H9 (cell line): ENCODE results near the gene BOD1. TPM values are rescaled to one million over a fixed set of nuclear protein-coding genes. Genes with fewer than 3 reads are reported as not detected.
A peak's percentile ranks its signal among the peaks of the same experiment; 100 is the strongest.

Experiments
- DNase-seq: peaks from one replicate; pipeline ENCODE4 v3.0.0-alpha.2; 2017
- H2AFZ ChIP-seq: one replicate; pipeline ENCODE4 v1.6.1; 2013; ENCODE audit warnings: mild to moderate bottlenecking, low read length, control low read depth, moderate library complexity
- H2AK5ac ChIP-seq: 2 replicates; pipeline ENCODE4 v1.6.1; 2013; ENCODE audit warnings: low read length, control low read depth, mixed read lengths; ENCODE audit not compliant: insufficient read length
- H2BK120ac ChIP-seq: one replicate; pipeline ENCODE4 v1.6.1; 2013; ENCODE audit warnings: low read depth, mild to moderate bottlenecking, low read length, control low read depth, inconsistent platforms; ENCODE audit not compliant: poor library complexity, severe bottlenecking
- H2BK12ac ChIP-seq: 2 replicates; pipeline ENCODE4 v1.6.1; 2013; ENCODE audit warnings: low read length, control low read depth, mixed read lengths, low read depth; ENCODE audit not compliant: insufficient read length
- H2BK15ac ChIP-seq: 2 replicates; pipeline ENCODE4 v1.6.1; 2013; ENCODE audit warnings: low read depth, low read length, control low read depth
- H2BK20ac ChIP-seq: one replicate; pipeline ENCODE4 v1.6.1; 2013; ENCODE audit warnings: low read depth, mild to moderate bottlenecking, low read length, control low read depth, inconsistent platforms; ENCODE audit not compliant: poor library complexity, severe bottlenecking
- H2BK5ac ChIP-seq: 2 replicates; pipeline ENCODE4 v1.6.1; 2013; ENCODE audit warnings: low read length, control low read depth, mixed read lengths; ENCODE audit not compliant: insufficient read length
- H3K14ac ChIP-seq: 2 replicates; pipeline ENCODE4 v1.6.1; 2013; ENCODE audit warnings: low read length, control low read depth; ENCODE audit not compliant: insufficient read depth
- H3K18ac ChIP-seq: 2 replicates; pipeline ENCODE4 v1.6.1; 2013; ENCODE audit warnings: low read depth, mild to moderate bottlenecking, mixed read lengths, low read length, control low read depth; ENCODE audit not compliant: insufficient read length
- H3K23ac ChIP-seq: 2 replicates; pipeline ENCODE4 v1.6.1; 2013; ENCODE audit warnings: low read length, control low read depth, mixed read lengths, low read depth; ENCODE audit not compliant: insufficient read length
- H3K23me2 ChIP-seq: 2 replicates; pipeline ENCODE4 v1.6.1; 2013; ENCODE audit warnings: low read depth, mild to moderate bottlenecking, mixed read lengths, low read length, control low read depth; ENCODE audit not compliant: insufficient read length, poor library complexity, severe bottlenecking
- H3K27ac ChIP-seq: 2 replicates; pipeline ENCODE4 v1.5.1; 2013; ENCODE audit warnings: low read length, control low read depth, mixed read lengths, low read depth; ENCODE audit not compliant: insufficient read length
- H3K27me3 ChIP-seq: 2 replicates; pipeline ENCODE4 v1.6.1; 2013; ENCODE audit warnings: low read length, control low read depth, inconsistent platforms; ENCODE audit not compliant: insufficient read depth
- H3K4ac ChIP-seq: 2 replicates; pipeline ENCODE4 v1.6.1; 2013; ENCODE audit warnings: low read depth, mild to moderate bottlenecking, control low read depth, inconsistent platforms, low read length, moderate library complexity
- H3K4me1 ChIP-seq: 2 replicates; pipeline ENCODE4 v1.6.1; 2013; ENCODE audit warnings: low read length, control low read depth, inconsistent platforms; ENCODE audit not compliant: insufficient read depth
- H3K4me2 ChIP-seq: 2 replicates; pipeline ENCODE4 v1.6.1; 2013; ENCODE audit warnings: low read length, control low read depth, mixed read lengths; ENCODE audit not compliant: insufficient read length, insufficient read depth
- H3K56ac ChIP-seq: 2 replicates; pipeline ENCODE4 v1.6.1; 2013; ENCODE audit warnings: low read depth, mild to moderate bottlenecking, mixed read lengths, low read length, control low read depth; ENCODE audit not compliant: insufficient read length
- H3K79me1 ChIP-seq: 2 replicates; pipeline ENCODE4 v1.6.1; 2013; ENCODE audit warnings: low read depth, mild to moderate bottlenecking, moderate library complexity, low read length, control low read depth, inconsistent platforms; ENCODE audit not compliant: insufficient read depth, poor library complexity, severe bottlenecking
- H3K79me2 ChIP-seq: 2 replicates; pipeline ENCODE4 v1.6.1; 2013; ENCODE audit warnings: low read length, control low read depth, inconsistent platforms; ENCODE audit not compliant: insufficient read depth
- H3K9ac ChIP-seq: 2 replicates; pipeline ENCODE4 v1.6.1; 2013; ENCODE audit warnings: low read length, control low read depth, mixed read lengths; ENCODE audit not compliant: insufficient read length; ENCODE audit errors: extremely low read depth
- H3K9me3 ChIP-seq: one replicate; pipeline ENCODE4 v1.6.1; 2013; ENCODE audit warnings: low read depth, low read length, inconsistent platforms; ENCODE audit not compliant: control insufficient read depth
- H3T11ph ChIP-seq: one replicate; pipeline ENCODE4 v1.6.1; 2013; ENCODE audit warnings: mild to moderate bottlenecking, low read length, control low read depth, inconsistent platforms
- H4K20me1 ChIP-seq: one replicate; pipeline ENCODE4 v1.6.1; 2013; ENCODE audit not compliant: control insufficient read depth, insufficient read length, insufficient read depth
- H4K5ac ChIP-seq: 2 replicates; pipeline ENCODE4 v1.6.1; 2013; ENCODE audit warnings: low read depth, mild to moderate bottlenecking, mixed read lengths, low read length, control low read depth; ENCODE audit not compliant: insufficient read length
- H4K8ac ChIP-seq: replicated peaks from 2 replicates; pipeline ENCODE4 v1.6.1; 2013; ENCODE audit warnings: low read length, control low read depth, mixed read lengths, low read depth; ENCODE audit not compliant: insufficient read length
- H4K91ac ChIP-seq: 2 replicates; pipeline ENCODE4 v1.6.1; 2013; ENCODE audit warnings: low read depth, mild to moderate bottlenecking, moderate library complexity, mixed read lengths, low read length, control low read depth; ENCODE audit not compliant: insufficient read length
- H3K27ac Mint-ChIP-seq, 3 experiments: 2 replicates in 2 of 3; 3 replicates in 1 of 3; pipeline ENCODE4 v1.8.0; 2020 to 2021; ENCODE audit warnings: mixed read lengths in 3 of 3, mild to moderate bottlenecking in 1 of 3, moderate library complexity in 1 of 3
- H3K27me3 Mint-ChIP-seq: 2 replicates; pipeline ENCODE4 v1.8.0; 2021; ENCODE audit warnings: low read depth, mild to moderate bottlenecking, moderate library complexity, mixed read lengths
- H3K36me3 Mint-ChIP-seq, 3 experiments: 2 replicates in 2 of 3; 3 replicates in 1 of 3; pipeline ENCODE4 v1.8.0; 2020 to 2021; ENCODE audit warnings: low read depth in 3 of 3, mixed read lengths in 3 of 3; ENCODE audit not compliant: insufficient read depth in 1 of 3
- H3K4me1 Mint-ChIP-seq, 2 experiments: 2 replicates each; pipeline ENCODE4 v1.8.0; 2020; ENCODE audit warnings: mixed read lengths in 2 of 2
- H3K4me3 Mint-ChIP-seq, 2 experiments: 2 replicates in 1 of 2; 3 replicates in 1 of 2; pipeline ENCODE4 v1.8.0; 2020 to 2021; ENCODE audit warnings: mild to moderate bottlenecking in 2 of 2, mixed read lengths in 2 of 2, moderate library complexity in 1 of 2
- H3K9me3 Mint-ChIP-seq, 2 experiments: 2 replicates in 1 of 2; 3 replicates in 1 of 2; pipeline ENCODE4 v1.8.0; 2020; ENCODE audit warnings: mild to moderate bottlenecking in 2 of 2, mixed read lengths in 2 of 2, moderate library complexity in 1 of 2
- WGBS: extraction: QIAGEN DNeasy Blood & Tissue Kit; methylation state at CpG from one replicate; pipeline ENCODE4 v1.1.7; 2013; ENCODE audit warnings: missing lambda C conversion rate, low lambda C conversion rate, mixed read lengths; ENCODE audit not compliant: insufficient read length; ENCODE audit errors: extremely low coverage; 5-methylcytosine and 5-hydroxymethylcytosine counted together
- total RNA-seq: library from RNA; stranded (reverse); gene quantifications from 2 replicates; pipeline ENCODE4 v1.2.1, GENCODE V29; 2021
- TF ChIP-seq, protein P1 (sequence below): fragments of 200-600 bp; sonication (generic); conservative IDR thresholded peaks from 3 replicates; pipeline ENCODE4 v1.8.0; 2021; ENCODE audit warnings: antibody characterized with exemption, mild to moderate bottlenecking

BOD1 gene
- total RNA-seq, 1 experiment from 2014 or later = 121 TPM

DNA sequence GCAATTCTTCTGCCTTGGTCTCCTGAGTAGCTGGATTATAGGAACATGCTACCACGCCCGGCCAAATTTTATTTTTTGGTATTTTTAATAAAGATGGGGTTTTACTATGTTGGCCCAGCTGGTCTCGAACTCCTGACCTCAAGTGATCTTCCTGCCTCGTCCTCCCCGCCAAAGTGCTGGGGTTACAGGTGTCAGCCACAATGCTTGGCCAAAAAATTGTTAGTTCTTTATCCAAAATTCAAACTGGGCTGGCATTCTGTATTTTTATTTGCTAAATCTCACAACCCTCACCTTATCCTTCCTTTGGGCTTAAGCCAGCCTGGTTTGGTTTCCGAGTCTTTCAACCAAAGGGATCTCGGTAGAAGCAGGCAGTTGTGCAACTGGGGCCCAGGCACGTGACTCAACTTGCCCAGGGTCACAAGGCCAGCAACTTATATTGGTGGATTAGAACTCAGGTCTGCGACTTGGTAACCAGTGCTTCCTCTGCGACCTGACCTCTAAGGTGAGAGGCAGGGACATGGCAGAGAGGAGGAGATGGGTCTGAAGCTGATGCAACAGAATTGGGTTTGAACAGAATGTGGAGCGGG is 26.5 kb upstream of the BOD1 start:
- Histone ChIP-seq H3K9me3 (no peaks in the 10 kb centered on the region), H3K18ac (no peak overlapping the region), H4K91ac (no peak overlapping the region), H3K14ac (no peak overlapping the region), H2BK12ac (no peak overlapping the region), H2BK120ac (no peak overlapping the region), H2AK5ac (no peak overlapping the region), H2BK20ac (no peak overlapping the region), H3K4me1 (peaks cover 7% of the 10 kb centered on the region; the same call in 1 of the 2 replicates), H3T11ph (no peak overlapping the region), H3K56ac (no peak overlapping the region), H3K4me2 (no peak overlapping the region), H3K79me1 (no peaks in the 10 kb centered on the region), H3K27ac (no peak overlapping the region), H4K8ac (no peak overlapping the region), H3K27me3 (no peaks in the 10 kb centered on the region), H3K9ac (no peak overlapping the region), H3K23ac (no peak overlapping the region), H2AFZ (no peak overlapping the region), H3K4ac (no peak overlapping the region), H2BK15ac (no peak overlapping the region), H3K79me2 (no peaks in the 10 kb centered on the region), H2BK5ac (no peak overlapping the region), H4K5ac (no peak overlapping the region), H3K23me2 (no peaks in the 10 kb centered on the region), H4K20me1 (no peaks in the 10 kb centered on the region)
- H3K27me3 Mint-ChIP-seq = peaks cover 7% of the 10 kb centered on the region
- DNase-seq = peak; percentile 12
- WGBS = no CpG with 5 or more reads among the region's 11 CpGs
- peak overlapping the region in 2 of 3 experiments; percentile 31 to 95; a peak in 3 of 7 replicates for H3K27ac Mint-ChIP-seq
- no peaks in the 10 kb centered on the region; a peak in 1 of 7 replicates for H3K36me3 Mint-ChIP-seq
- H3K4me3 Mint-ChIP-seq = peak overlapping the region in 1 of 2 experiments; percentile 58; a peak in 2 of 5 replicates
- peaks cover 63% of the 10 kb centered on the region in 2 experiments for H3K4me1 Mint-ChIP-seq
- TF ChIP-seq, protein P1, sequence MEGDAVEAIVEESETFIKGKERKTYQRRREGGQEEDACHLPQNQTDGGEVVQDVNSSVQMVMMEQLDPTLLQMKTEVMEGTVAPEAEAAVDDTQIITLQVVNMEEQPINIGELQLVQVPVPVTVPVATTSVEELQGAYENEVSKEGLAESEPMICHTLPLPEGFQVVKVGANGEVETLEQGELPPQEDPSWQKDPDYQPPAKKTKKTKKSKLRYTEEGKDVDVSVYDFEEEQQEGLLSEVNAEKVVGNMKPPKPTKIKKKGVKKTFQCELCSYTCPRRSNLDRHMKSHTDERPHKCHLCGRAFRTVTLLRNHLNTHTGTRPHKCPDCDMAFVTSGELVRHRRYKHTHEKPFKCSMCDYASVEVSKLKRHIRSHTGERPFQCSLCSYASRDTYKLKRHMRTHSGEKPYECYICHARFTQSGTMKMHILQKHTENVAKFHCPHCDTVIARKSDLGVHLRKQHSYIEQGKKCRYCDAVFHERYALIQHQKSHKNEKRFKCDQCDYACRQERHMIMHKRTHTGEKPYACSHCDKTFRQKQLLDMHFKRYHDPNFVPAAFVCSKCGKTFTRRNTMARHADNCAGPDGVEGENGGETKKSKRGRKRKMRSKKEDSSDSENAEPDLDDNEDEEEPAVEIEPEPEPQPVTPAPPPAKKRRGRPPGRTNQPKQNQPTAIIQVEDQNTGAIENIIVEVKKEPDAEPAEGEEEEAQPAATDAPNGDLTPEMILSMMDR = no peak
- no peaks in the 10 kb centered on the region for H3K9me3 Mint-ChIP-seq
